COLO668 (cell line): ENCODE measurements around the gene SPINT2.
"Not testable (repeated sequence)": the region's sequence is repeated elsewhere in the genome, so short reads cannot be mapped to it uniquely, and the experiment has no call there.

Experiments used
- DNase-seq: peaks from one replicate; lab custom pipeline; 2025; ENCODE audit not compliant: unreplicated experiment; lab: John Stamatoyannopoulos, UW

Gene SPINT2

GRCh38 chr19:38319421-38320258 lies 55.3 kb downstream of the SPINT2 start, which contains the start of gene KCNK6:
Gene KCNK6, plus strand, starts transcription at chr19:38319845. Its CDS starts 106 bp downstream, at chr19:38319951.
- DNase-seq, result peak; percentile 33

DNA sequence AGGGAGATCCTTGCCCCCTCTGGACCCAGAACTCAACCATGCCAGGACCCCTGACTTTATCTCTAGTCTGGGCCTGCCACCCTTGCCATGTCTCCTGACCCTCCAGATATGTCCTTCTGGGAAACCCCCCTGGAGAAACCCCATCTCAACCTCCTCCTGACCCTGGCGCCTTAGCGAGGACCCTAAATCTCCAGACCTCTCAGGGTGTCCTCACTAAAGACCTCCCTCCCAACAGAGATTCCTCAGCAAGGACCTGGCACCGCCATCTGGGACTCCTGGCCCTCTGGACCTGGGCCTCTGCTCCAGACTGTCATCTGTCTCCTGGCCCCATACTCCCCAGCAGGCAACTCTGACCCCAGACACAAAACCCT lies 56.6 kb downstream of the SPINT2 start:
- DNase-seq, result no peak

DNA sequence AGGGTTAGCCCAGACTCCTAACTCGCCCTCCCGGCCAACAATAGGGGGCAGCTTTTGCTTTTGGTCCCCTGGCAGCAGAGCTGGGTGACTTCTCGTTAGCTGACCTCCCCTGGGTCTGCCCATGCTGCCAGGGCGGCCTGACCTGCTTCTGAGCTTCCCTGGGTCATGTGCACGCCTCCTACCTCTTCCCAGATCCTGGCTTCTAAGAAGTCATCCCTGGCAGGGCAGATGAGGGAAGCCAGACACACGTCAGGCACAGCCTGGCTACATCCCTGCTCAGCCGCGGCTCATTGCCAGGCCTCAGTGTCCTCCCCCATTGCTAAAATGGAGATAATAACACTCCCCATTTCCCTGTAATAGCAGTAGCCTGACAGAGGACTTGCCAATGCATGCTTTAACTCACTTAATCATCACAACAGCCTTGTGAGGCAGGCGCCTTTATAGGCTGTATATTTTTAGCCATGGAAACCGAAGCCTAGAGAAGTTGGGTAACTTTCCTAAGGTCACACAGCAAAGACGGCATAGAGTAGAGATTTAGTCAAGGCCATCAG lies 57.3 kb downstream of the SPINT2 start:
- DNase-seq, result no peak

DNA sequence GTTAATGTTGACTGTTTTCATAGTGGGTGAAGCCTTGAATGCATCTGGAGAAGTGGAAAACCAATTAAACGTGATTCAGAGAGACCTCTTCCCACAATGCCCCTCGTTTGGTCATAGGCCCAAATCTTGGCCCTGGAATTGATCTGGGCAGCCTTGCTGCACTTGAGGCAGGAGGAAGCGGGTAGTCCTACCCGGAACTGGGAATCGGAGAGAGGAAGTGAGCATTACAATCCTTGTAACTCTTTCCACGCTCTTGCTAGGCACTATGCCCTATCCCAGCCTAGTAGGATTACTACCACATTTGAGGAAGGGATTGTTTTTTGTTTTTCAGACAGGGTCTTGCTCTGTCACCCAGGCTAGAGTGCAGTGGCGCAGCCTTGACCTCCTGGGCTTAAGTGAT lies 58.9 kb downstream of the SPINT2 start:
- no peak for DNase-seq

DNA sequence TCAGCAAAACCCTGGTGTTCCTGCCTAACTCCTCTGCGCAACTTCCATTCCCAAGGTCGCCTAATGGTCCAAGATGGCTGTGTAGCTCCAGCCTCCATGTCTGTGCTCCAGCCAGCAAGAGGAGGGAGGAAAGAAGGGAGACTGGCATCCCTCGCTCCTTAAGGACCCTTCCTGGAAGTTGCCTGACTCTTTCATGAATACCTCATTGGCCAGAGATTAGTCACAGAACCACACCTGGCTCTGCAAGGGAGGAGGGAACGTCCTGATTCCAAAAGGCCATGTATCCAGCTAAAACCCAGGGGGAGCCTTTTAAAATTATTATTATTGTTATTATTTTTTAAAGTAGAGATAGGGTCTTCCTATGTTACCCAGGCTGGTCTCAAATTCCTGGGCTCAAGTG lies 60.1 kb downstream of the SPINT2 start:
- DNase-seq, result no peak

DNA sequence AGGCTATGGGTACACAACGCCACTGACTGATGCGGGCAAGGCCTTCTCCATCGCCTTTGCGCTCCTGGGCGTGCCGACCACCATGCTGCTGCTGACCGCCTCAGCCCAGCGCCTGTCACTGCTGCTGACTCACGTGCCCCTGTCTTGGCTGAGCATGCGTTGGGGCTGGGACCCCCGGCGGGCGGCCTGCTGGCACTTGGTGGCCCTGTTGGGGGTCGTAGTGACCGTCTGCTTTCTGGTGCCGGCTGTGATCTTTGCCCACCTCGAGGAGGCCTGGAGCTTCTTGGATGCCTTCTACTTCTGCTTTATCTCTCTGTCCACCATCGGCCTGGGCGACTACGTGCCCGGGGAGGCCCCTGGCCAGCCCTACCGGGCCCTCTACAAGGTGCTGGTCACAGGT lies 62.2 kb downstream of the SPINT2 start:
- DNase-seq, result no peak

- no peak for DNase-seq
These were observed 65.3 kb downstream of the SPINT2 start for GRCh38 chr19:38329651-38330050.

- DNase-seq, result no peak
These were observed 67.4 kb downstream of the SPINT2 start for GRCh38 chr19:38331728-38332127.

DNA sequence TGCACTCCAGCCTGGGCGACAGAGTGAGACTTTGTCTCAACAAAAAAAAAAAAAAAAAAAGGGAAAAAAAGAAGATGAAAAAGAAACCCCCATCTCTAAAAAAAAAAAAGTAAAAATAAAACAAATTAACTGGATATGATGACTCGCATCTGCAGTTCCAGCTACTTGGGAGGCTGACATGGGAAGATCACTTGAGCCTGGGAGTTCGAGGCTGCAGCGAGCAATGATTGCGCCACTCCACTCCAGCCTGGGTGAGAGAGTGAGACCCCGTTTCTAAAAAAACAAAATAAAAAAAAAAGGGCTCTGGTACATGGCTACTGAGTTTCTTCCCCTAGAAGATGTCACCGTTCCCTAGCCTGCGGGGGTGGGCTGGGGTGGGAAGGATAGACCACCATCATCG lies 68.9 kb downstream of the SPINT2 start:
- DNase-seq, result no peak

- DNase-seq, result peak; percentile 92
These were observed 71.7 kb downstream of the SPINT2 start for GRCh38 chr19:38335949-38336637.

DNA sequence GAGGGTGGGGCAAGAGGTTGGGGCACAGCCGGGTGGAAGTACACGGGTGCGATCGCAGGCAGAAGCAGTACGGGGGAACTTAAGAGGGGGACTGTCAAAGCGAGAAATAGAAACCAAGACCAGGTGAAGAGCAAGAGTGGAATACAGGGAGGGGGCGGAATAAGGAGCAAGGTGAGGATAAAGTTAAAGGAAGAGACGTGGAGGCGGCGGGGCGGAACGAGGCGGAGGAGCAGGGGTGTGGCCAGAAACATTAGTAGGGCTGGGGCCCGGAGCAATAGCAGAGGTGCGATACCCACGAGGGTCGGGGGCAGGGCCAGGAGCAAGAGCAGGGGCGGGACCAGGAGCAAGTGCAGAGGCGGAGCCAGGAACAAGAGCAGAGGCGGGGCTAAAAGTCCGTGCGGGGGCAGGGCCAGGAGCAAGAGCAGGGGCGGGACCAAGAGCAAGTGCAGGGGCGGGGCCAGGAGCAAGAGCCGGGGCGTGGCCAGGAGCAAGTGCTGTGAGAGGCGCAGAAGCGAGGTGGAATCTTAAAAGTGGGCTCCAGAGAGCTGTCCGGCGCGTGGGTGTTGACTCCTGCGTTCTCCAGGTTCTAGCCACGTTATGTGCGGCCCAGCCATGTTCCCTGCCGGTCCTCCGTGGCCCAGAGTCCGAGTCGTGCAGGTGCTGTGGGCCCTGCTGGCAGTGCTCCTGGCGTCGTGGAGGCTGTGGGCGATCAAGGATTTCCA lies 72.4 kb downstream of the SPINT2 start:
- peak; percentile 91 for DNase-seq

GRCh38 chr19:38337360-38337653 lies 72.9 kb downstream of the SPINT2 start:
- no peak for DNase-seq

DNA sequence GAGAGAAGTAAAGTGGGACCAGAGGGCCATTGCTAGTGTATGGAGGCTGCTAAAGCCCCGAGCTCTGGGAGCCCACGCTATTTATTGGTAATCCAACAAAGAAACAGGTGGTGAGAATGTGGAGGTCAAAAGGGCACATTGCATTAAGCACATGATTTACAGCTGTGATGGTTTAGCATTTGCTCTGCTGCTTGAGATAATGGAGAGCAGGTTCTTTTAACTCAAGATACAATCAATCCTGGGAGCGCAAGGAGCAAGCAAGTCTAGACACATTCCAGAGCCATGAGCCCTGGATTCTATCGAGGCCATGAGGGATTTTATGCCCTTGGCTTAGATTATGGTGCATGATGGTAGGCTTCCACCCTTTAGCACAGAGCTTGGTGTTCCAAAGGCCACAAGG lies 74.6 kb downstream of the SPINT2 start:
- DNase-seq, result not testable (repeated sequence)

- no peak for DNase-seq
These were observed 76.6 kb downstream of the SPINT2 start for GRCh38 chr19:38340927-38341326.
